Testis (tissue), 2 donors: ENCODE results near the gene ZNF616.

Experiments
- CTCF ChIP-seq, 3 experiments: fragments of 450-650 bp in 2 of 3; fragments of 200-600 bp in 1 of 3; sonication (generic) in 1 of 3; IDR thresholded peaks; one replicate each; pipeline ENCODE4 v1.5.1; 2016 to 2019; ENCODE audit warnings: antibody characterized with exemption in 3 of 3, mild to moderate bottlenecking in 2 of 3, moderate library complexity in 1 of 3
- POLR2A ChIP-seq: fragments of 450-650 bp; IDR thresholded peaks from one replicate; pipeline ENCODE4 v1.6.1; 2017; ENCODE audit warnings: antibody characterized with exemption, mild to moderate bottlenecking, moderate library complexity

- TF ChIP-seq CTCF (IDR thresholded peaks at IDR 0.05) (no peak), POLR2A (no peak)
These were observed 70.1 kb downstream of the ZNF616 start for GRCh38 chr19:52069653-52070052.
